Kidney tubule cell (primary cell): Measurements from ENCODE around the gene KDM3A.

Source experiments
- DNase-seq: peaks from one replicate; pipeline ENCODE4 v3.0.0-alpha.2; 2018; ENCODE audit warnings: low spot score

KDM3A gene

GRCh38 chr2:86440631-86441391 is at the start of gene KDM3A:
Gene KDM3A, plus strand, starts transcription at chr2:86441371. Its CDS starts 677 bp downstream, at chr2:86442048.
- DNase-seq = peak; percentile 100

- DNase-seq = no peak
Measured at GRCh38 chr2:86392873-86393518, 48.2 kb upstream of the KDM3A start.

- DNase-seq = peak; percentile 83
Measured at GRCh38 chr2:86393521-86394491, 47.4 kb upstream of the KDM3A start.

DNA sequence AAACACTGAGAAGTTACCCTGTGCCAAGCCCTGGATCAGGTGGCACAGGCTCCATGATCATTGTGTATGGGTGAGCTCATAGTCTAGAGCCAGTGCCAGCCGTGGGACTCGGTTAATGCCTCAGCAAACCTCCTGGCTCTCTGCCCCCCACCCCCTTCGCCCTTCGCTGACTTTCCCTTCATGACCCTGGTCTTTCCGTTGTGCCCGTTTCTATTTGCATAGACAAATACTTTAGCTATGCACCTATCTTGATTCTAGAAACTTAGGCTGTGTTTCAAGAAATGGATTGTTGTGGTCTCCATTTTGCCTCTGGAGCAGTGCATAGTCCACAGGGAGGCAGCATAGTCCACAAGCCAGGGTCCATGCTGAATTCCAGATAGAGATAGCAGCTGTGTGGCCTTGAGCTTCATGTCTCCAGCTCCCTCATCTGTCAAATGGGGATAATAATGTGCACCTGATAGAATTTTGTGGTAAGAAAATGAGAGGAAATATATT is 44.8 kb upstream of the KDM3A start:
- DNase-seq = peak; percentile 61

- no peak for DNase-seq
Measured at GRCh38 chr2:86397986-86398385, 43.2 kb upstream of the KDM3A start.

- no peak for DNase-seq
Measured at GRCh38 chr2:86398500-86399474, 42.4 kb upstream of the KDM3A start.

- peak; percentile 49 for DNase-seq
Measured at GRCh38 chr2:86400321-86400720, 40.9 kb upstream of the KDM3A start.

- DNase-seq = no peak
Measured at GRCh38 chr2:86410581-86410980, 30.6 kb upstream of the KDM3A start.

GRCh38 chr2:86411396-86411795 is 29.8 kb upstream of the KDM3A start:
- no peak for DNase-seq

DNA sequence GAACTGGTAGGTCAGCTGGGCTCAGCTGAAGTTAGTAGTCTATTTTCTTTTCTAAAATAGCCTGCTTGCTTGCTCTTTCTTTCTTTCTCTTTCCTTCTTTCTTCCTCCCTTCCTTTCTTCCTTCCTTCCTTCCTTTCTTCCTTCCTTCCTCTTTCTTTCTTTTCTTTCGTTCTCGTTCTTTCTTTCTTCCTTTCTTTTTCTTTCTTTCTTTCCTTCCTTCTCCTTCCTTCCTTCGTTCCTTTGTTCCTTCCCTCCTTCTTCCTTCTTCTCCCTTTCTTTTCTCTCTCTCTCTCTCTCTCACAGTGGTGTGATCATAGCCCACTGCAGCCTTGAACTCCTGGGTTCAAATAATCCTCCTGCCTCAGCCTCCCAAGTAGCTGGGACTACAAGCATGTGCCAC is 29.2 kb upstream of the KDM3A start:
- no peak for DNase-seq

DNA sequence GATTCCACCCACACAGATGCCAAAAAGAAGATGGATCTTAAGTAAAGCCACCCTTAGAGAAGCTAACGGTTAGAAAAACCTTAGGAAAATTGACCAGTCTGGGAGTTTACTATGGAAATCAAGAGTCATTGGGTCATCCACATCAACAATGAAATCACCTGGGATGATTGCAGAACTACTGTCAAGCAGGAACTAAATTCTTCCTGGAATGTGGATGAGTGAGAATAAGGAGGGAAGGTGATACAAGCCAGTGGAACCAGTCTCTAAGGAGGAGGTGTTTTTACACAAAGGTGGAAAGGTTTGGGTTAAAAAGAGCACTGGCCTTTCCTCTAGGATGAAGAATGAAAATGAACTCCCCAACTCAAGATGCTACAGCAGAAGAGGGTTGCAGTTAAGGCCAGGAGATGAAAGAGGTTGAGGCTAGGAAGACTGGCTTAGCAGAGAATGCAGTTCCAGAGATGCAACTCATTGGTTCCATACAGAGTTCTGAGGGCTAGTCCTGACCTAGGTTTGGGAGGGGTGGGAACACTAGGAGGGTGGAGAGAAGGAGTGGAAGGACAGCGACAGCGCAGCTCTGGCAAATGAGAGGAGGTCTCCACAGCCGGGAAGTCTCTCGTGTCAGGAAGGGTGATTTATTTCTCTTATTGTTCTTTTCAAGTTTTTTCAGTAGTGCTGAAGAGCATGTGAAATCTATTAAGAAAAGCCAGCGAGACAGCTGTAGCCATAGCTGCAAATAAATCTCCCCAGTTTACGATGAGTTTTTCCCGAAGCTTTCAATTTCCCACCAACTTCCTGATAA is 27.7 kb upstream of the KDM3A start:
- DNase-seq = peak; percentile 20

DNA sequence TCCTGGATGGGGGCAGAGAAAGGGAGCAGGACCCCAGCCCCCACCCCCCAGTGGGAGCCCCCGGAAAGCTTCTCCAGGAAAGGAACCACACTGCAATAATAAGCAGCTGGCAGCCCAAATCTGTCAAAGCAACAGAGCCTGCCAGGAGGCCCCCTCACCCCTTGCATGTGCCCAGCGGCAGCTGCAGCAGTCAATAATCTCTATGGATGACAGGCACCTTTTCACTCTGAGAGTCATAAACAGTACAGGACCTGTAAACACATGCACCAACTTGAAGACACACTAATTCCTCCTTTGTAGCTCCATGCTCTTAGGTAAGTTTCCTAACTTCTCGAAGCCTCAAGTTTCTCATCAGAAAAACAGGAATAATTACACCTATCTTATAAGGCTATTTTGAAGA is 26.2 kb upstream of the KDM3A start:
- DNase-seq = no peak

GRCh38 chr2:86416146-86416545 is 25.0 kb upstream of the KDM3A start:
- DNase-seq = no peak

GRCh38 chr2:86417961-86418360 is 23.2 kb upstream of the KDM3A start:
- peak; percentile 85 for DNase-seq

- no peak for DNase-seq
Measured at GRCh38 chr2:86420913-86421312, 20.3 kb upstream of the KDM3A start.

DNA sequence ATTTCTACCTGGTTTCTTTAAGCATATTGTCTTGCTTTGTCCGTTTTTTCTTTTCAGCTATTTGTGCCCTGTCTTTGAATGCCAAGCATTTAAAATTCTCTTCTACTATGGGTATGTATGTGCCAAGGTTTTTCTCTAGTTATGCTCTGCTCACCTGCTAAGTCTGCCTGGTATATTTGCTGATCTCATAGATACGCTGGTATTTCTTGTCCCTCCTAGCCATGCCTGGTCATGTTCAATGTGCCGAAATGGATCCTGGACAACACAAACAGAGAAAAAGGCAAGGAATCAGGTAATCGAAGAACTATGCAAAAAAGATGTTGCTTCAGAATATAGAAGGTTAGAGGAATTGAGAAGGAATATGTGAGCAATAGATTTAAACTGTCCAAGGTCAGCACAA is 14.9 kb upstream of the KDM3A start:
- no peak for DNase-seq

- no peak for DNase-seq
Measured at GRCh38 chr2:86429335-86429734, 11.8 kb upstream of the KDM3A start.

DNA sequence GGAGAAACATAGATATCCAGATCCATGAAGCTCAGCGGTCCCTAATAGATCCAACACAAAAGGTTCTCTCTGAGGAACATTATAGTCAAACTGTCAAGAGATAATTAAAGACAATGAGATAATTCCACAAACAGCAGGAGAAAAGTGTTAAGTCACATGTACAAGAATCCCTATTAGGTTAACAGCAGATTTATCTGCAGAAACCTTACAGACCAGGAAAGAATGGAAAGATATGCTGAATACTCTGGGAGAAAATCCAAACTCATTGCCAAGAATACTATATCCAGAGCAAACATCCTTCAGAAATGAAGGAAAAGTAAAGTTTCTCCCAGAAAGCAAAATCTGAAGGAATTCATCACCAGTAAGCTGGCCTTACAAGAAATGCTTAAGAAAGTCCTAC is 10.8 kb upstream of the KDM3A start:
- DNase-seq = no peak

DNA sequence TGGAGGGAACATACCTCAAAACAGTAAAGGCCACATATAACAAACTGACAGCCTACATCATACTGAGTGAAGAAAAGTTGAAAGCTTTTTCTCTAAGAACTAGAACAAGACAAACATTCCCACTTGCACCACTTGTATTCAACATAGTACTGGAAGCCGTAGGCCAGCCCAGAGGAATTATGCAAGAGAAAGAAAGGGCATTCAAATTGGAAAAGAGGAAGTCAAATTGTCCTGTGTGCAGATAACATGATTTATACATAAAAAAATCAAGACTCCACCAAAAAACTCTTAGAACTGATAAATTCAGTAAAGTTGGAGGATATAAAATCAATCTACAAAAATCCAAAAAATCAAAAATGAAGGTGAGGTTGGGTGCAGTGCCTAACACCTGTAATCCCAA is 8.0 kb upstream of the KDM3A start:
- DNase-seq = no peak

GRCh38 chr2:86434290-86434689 is 6.9 kb upstream of the KDM3A start:
- DNase-seq = no peak
